CD4-positive, alpha-beta T cell (primary cell): ENCODE data around the gene AGTPBP1. TPM values are rescaled to one million over a fixed set of nuclear protein-coding genes. Genes with fewer than 3 reads are reported as not detected.

ENCODE experiments used
- ATAC-seq: fragments of 200-7000 bp; cut with Tn5 transposase; one replicate; pipeline ENCODE4 v1.10.0; 2022; ENCODE audit warnings: mild to moderate bottlenecking; ENCODE audit not compliant: poor library complexity
- CTCF ChIA-PET: fragments of 350-600 bp; sonication (Branson Sonifier 250); formaldehyde crosslinking; loops from one replicate; lab custom pipeline; 2021; ENCODE audit warnings: antibody characterized with exemption, inconsistent platforms; lab: Charles Lee
- POLR2A ChIA-PET: fragments of 350-600 bp; sonication (Branson Sonifier 250); formaldehyde crosslinking; loops from one replicate; lab custom pipeline; 2021; ENCODE audit warnings: antibody characterized with exemption, inconsistent platforms; lab: Charles Lee
- DNase-seq, 14 experiments: peaks; one replicate each; pipeline ENCODE4 v3.0.0-alpha.2; 2013 to 2020; ENCODE audit warnings: mixed read lengths in 2 of 14
- H3K27ac ChIP-seq, 2 donors: one replicate each; pipeline versions ENCODE4 v1.5.1 to v1.7.0; 2013; ENCODE audit warnings: low read length in 2 of 2, low read depth in 1 of 2, mild to moderate bottlenecking in 1 of 2
- H3K27me3 ChIP-seq, 2 experiments: 1 replicate in 1 of 2; 2 replicates in 1 of 2; pipeline versions ENCODE4 v1.6.1 to v1.7.0; 2013; ENCODE audit warnings: low read length in 2 of 2, control low read depth in 1 of 2, mild to moderate bottlenecking in 1 of 2, moderate library complexity in 1 of 2; ENCODE audit not compliant: insufficient read depth in 2 of 2, control insufficient read depth in 1 of 2
- H3K36me3 ChIP-seq: one replicate; pipeline ENCODE4 v1.6.1; 2013; ENCODE audit warnings: low read length, control low read depth; ENCODE audit not compliant: insufficient read depth
- H3K4me1 ChIP-seq: one replicate; pipeline ENCODE4 v1.6.1; 2013; ENCODE audit warnings: low read length, control low read depth; ENCODE audit not compliant: insufficient read depth
- H3K4me3 ChIP-seq: one replicate; pipeline ENCODE4 v1.5.1; 2013; ENCODE audit warnings: mild to moderate bottlenecking, low read length, moderate library complexity
- H3K9me3 ChIP-seq, 2 experiments: 1 replicate in 1 of 2; 2 replicates in 1 of 2; pipeline versions ENCODE4 v1.6.1 to v1.7.0; 2013; ENCODE audit warnings: low read length in 2 of 2, mild to moderate bottlenecking in 2 of 2, control low read depth in 1 of 2, moderate library complexity in 1 of 2; ENCODE audit not compliant: control insufficient read depth in 1 of 2, insufficient read depth in 1 of 2
- H3K27ac Mint-ChIP-seq: one replicate; pipeline ENCODE4 v1.8.0; 2020; ENCODE audit warnings: mixed read lengths
- H3K27me3 Mint-ChIP-seq: one replicate; pipeline ENCODE4 v1.8.0; 2021; ENCODE audit warnings: mixed read lengths
- H3K36me3 Mint-ChIP-seq: one replicate; pipeline ENCODE4 v1.8.0; 2021; ENCODE audit warnings: low read depth, mixed read lengths
- H3K4me1 Mint-ChIP-seq: one replicate; pipeline ENCODE4 v1.8.0; 2021; ENCODE audit warnings: low read depth, mixed read lengths
- H3K4me3 Mint-ChIP-seq: one replicate; pipeline ENCODE4 v1.8.0; 2020; ENCODE audit warnings: mild to moderate bottlenecking, mixed read lengths
- H3K9me3 Mint-ChIP-seq: one replicate; pipeline ENCODE4 v1.8.0; 2020; ENCODE audit warnings: mixed read lengths
- intact Hi-C, 2 experiments: fragments of 100-400 bp; cut with DNase I in 1 of 2; cut with micrococcal nuclease in 1 of 2; formaldehyde crosslinking; loops; one replicate each; pipeline versions ENCODE4 v1.15.1 to v1.9.0; 2023 to 2025; cut with DNase I, micrococcal nuclease
- total RNA-seq, 174 experiments: library from RNA in 2 of 174; stranded (reverse) in 2 of 174; gene quantifications; one replicate each; pipeline ENCODE4 v1.2.3 and lab custom pipeline; 2021 to 2026
- TF ChIP-seq, protein P1 (sequence below): fragments of 200-600 bp; IDR thresholded peaks from one replicate; pipeline ENCODE4 v1.8.0; 2022; ENCODE audit warnings: antibody characterized with exemption, mild to moderate bottlenecking

AGTPBP1 gene
- total RNA-seq, 2 experiments from 2014 or later = 52.0 to 55.2 TPM

DNA sequence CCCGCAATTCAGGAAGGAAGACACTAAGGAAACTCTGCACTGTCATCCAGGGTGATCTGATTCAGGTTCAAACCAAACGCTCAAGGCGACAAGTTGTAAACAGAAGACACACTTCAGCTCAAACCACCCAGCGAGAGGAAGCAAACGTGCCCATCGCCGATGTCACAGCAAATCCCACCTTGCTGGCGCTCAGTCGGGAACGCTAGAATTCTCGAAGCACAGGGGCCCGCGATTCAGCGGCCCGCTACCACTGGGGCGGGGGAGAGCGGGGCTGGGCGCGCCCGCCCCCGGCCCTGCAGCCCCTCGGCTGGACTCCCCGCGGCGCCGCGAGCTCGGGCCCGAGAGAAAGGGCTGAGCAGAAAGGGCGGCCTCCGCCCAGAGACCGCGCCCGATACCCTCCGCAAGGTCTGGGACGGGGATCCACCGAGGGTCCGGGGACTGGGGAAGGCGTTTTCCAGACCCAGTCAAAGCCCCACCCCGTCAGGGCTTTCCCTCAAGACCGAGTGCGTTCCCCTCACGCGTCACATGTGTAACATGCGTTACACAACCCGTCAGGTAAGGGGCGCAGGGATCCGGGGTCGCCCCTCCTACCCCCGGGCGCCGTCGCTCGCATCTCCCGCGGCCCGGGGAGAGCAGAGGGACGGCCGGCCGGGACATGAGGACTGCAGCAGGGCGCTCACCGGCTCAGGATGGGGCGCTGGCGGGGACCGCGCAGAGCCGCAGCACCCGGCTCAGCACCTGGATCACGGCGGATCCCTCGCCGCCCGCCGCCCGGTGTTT lies 469 bp downstream of the AGTPBP1 start:
- Histone ChIP-seq H3K36me3 (no peaks in the 10 kb centered on the region), H3K4me3 (peak overlapping the region; percentile 89), H3K9me3 (no peaks in the 10 kb centered on the region), H3K27me3 (no peaks in the 10 kb centered on the region), H3K27ac (peak overlapping the region; percentile 80 to 97), H3K4me1 (peaks cover 18% of the 10 kb centered on the region)
- peak overlapping the region; percentile 93 for H3K27ac Mint-ChIP-seq
- no peaks in the 10 kb centered on the region for H3K27me3 Mint-ChIP-seq
- ChIA-PET CTCF (interaction anchor here (0.6 to 3.0 kb wide), 3 partner anchors 15 to 131 kb away, joined by 3 to 15 read pairs (median 4); no protein-coding TSS in a partner anchor), POLR2A (interaction anchor here (2.1 to 5.0 kb wide), 8 partner anchors 9 to 1761 kb away, joined by 7 to 65 read pairs (median 11); partner anchors contain the start of genes HNRNPK, ISCA1 and RMI1)
- DNase-seq = peak; percentile 26 to 92 (median 54)
- intact Hi-C loops = loop anchor here (1.0 to 10.0 kb wide), 8 partner anchors 18 to 1924 kb away; partner anchors contain the start of genes GKAP1 (in 1 of the 2), HNRNPK (in 1 of the 2), ISCA1 (in 1 of the 2) and NAA35 (in 1 of the 2)
- H3K4me1 Mint-ChIP-seq = peaks cover 35% of the 10 kb centered on the region
- peaks cover 10% of the 10 kb centered on the region for H3K36me3 Mint-ChIP-seq
- TF ChIP-seq, protein P1, sequence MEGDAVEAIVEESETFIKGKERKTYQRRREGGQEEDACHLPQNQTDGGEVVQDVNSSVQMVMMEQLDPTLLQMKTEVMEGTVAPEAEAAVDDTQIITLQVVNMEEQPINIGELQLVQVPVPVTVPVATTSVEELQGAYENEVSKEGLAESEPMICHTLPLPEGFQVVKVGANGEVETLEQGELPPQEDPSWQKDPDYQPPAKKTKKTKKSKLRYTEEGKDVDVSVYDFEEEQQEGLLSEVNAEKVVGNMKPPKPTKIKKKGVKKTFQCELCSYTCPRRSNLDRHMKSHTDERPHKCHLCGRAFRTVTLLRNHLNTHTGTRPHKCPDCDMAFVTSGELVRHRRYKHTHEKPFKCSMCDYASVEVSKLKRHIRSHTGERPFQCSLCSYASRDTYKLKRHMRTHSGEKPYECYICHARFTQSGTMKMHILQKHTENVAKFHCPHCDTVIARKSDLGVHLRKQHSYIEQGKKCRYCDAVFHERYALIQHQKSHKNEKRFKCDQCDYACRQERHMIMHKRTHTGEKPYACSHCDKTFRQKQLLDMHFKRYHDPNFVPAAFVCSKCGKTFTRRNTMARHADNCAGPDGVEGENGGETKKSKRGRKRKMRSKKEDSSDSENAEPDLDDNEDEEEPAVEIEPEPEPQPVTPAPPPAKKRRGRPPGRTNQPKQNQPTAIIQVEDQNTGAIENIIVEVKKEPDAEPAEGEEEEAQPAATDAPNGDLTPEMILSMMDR = no peak
- ATAC-seq = peak; percentile 53
- no peaks in the 10 kb centered on the region for H3K9me3 Mint-ChIP-seq
- peak overlapping the region; percentile 93 for H3K4me3 Mint-ChIP-seq

GRCh38 chr9:85740787-85741094 lies 1.0 kb downstream of the AGTPBP1 start:
- TF ChIP-seq, protein P1 = no peak
- no peak for DNase-seq
- H3K36me3 ChIP-seq = no peaks in the 10 kb centered on the region
- peaks cover 35% of the 10 kb centered on the region for H3K4me1 Mint-ChIP-seq
- H3K4me3 ChIP-seq = peak overlapping the region; percentile 89
- H3K27me3 ChIP-seq = no peaks in the 10 kb centered on the region
- peak overlapping the region; percentile 93 for H3K4me3 Mint-ChIP-seq
- intact Hi-C loops = loop anchor here (1.0 to 10.0 kb wide), 8 partner anchors 18 to 1923 kb away; partner anchors contain the start of genes GKAP1 (in 1 of the 2), HNRNPK (in 1 of the 2), ISCA1 (in 1 of the 2) and NAA35 (in 1 of the 2)
- H3K27me3 Mint-ChIP-seq = no peaks in the 10 kb centered on the region
- H3K9me3 Mint-ChIP-seq = no peaks in the 10 kb centered on the region
- no peaks in the 10 kb centered on the region for H3K9me3 ChIP-seq
- ATAC-seq = no peak
- H3K36me3 Mint-ChIP-seq = peaks cover 10% of the 10 kb centered on the region
- H3K27ac ChIP-seq = peak overlapping the region; percentile 80 to 97
- peaks cover 18% of the 10 kb centered on the region for H3K4me1 ChIP-seq
- peak overlapping the region; percentile 93 for H3K27ac Mint-ChIP-seq
- CTCF ChIA-PET = interaction anchor here (0.6 to 3.0 kb wide), 3 partner anchors 14 to 131 kb away, joined by 3 to 15 read pairs (median 4); no protein-coding TSS in a partner anchor
- POLR2A ChIA-PET = interaction anchor here (2.1 to 5.0 kb wide), 8 partner anchors 9 to 1761 kb away, joined by 7 to 65 read pairs (median 11); partner anchors contain the start of genes HNRNPK, ISCA1 and RMI1

DNA sequence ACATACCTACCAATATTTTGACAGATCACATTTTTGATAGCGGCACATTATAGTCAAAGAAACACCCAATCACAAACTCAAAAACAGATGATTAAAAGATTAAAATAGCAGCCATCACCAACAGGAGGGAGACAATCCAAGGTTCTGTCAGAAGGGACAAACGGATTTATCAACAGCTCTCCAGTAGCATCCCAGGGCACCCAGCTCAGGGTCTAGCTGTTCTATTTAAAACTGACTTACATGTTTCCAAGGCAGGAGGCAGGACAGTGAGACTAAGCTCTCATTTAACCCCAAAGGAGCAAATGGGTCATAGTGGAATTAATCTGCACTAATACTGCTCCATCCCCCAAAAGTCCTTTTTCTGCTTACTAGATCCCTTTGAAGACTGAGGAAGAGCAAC lies 3.2 kb downstream of the AGTPBP1 start:
- ATAC-seq (no peak), DNase-seq (no peak)
- H3K4me3 Mint-ChIP-seq = peak overlapping the region; percentile 62

More for the DNA sequence above, 3.2 kb downstream of the AGTPBP1 start:
- Histone ChIP-seq H3K9me3 (no peaks in the 10 kb centered on the region), H3K36me3 (no peaks in the 10 kb centered on the region), H3K27me3 (no peaks in the 10 kb centered on the region), H3K27ac (no peak overlapping the region), H3K4me1 (peaks cover 16% of the 10 kb centered on the region), H3K4me3 (no peak overlapping the region)
- intact Hi-C loops = loop anchor here in 1 of 2 experiments (2.0 kb wide), 1 partner anchor 616 kb away; the partner anchor contains the start of gene TUT7
- H3K27ac Mint-ChIP-seq = peak overlapping the region; percentile 53
- TF ChIP-seq, protein P1 = no peak
- H3K36me3 Mint-ChIP-seq = peaks cover 10% of the 10 kb centered on the region
- ChIA-PET POLR2A (interaction anchor here (2.6 to 5.0 kb wide), 2 partner anchors 10 to 15 kb away, joined by 9 to 37 read pairs; no protein-coding TSS in a partner anchor), CTCF (no interaction called here)
- H3K27me3 Mint-ChIP-seq = no peaks in the 10 kb centered on the region
- peaks cover 52% of the 10 kb centered on the region for H3K4me1 Mint-ChIP-seq
- H3K9me3 Mint-ChIP-seq = no peaks in the 10 kb centered on the region
